Osteocyte (in vitro differentiated cells): ENCODE results near the gene CCNB2. TPM values are rescaled to one million over a fixed set of nuclear protein-coding genes. Genes with fewer than 3 reads are reported as not detected.
"Not testable (repeated sequence)": the region's sequence is repeated elsewhere in the genome, so short reads cannot be mapped to it uniquely, and the experiment has no call there.

Experiments used
- DNase-seq: peaks from one replicate; pipeline ENCODE4 v3.0.0; 2021; ENCODE audit warnings: mixed read lengths; ENCODE audit not compliant: unreplicated experiment; ENCODE audit errors: extremely low spot score
- H3K27ac Mint-ChIP-seq: one replicate; pipeline ENCODE4 v1.8.0; 2021; ENCODE audit warnings: mild to moderate bottlenecking, mixed read lengths; ENCODE audit not compliant: unreplicated experiment
- H3K27me3 Mint-ChIP-seq: one replicate; pipeline ENCODE4 v1.8.0; 2021; ENCODE audit warnings: mixed read lengths; ENCODE audit not compliant: unreplicated experiment
- H3K36me3 Mint-ChIP-seq: one replicate; pipeline ENCODE4 v1.8.0; 2021; ENCODE audit warnings: mixed read lengths; ENCODE audit not compliant: unreplicated experiment
- H3K4me1 Mint-ChIP-seq: one replicate; pipeline ENCODE4 v1.8.0; 2021; ENCODE audit warnings: mixed read lengths; ENCODE audit not compliant: unreplicated experiment
- H3K4me3 Mint-ChIP-seq: one replicate; pipeline ENCODE4 v1.8.0; 2021; ENCODE audit warnings: mild to moderate bottlenecking, moderate library complexity, mixed read lengths; ENCODE audit not compliant: unreplicated experiment
- H3K9me3 Mint-ChIP-seq: one replicate; pipeline ENCODE4 v1.8.0; 2021; ENCODE audit warnings: mixed read lengths; ENCODE audit not compliant: unreplicated experiment
- CTCF ChIP-seq: fragments of 200-600 bp; sonication (generic); IDR thresholded peaks from 2 replicates; pipeline ENCODE4 v1.5.0; 2021; ENCODE audit warnings: antibody characterized with exemption, mild to moderate bottlenecking, moderate library complexity
- total RNA-seq: library from RNA; stranded (reverse); gene quantifications from 2 replicates; pipeline ENCODE4 v1.2.1, GENCODE V29; 2021

Gene CCNB2
- total RNA-seq, 1 donor from 2014 or later = 12.7 TPM

- H3K36me3 Mint-ChIP-seq = peaks cover 14% of the 10 kb centered on the region
Measured at GRCh38 chr15:59116771-59117170, 11.8 kb downstream of the CCNB2 start.

GRCh38 chr15:59119625-59120024 is 14.7 kb downstream of the CCNB2 start:
- Mint-ChIP-seq H3K9me3 (no peaks in the 10 kb centered on the region), H3K27me3 (no peaks in the 10 kb centered on the region), H3K27ac (no peak overlapping the region)

More at GRCh38 chr15:59116771-59117170, 11.8 kb downstream of the CCNB2 start:
- no peaks in the 10 kb centered on the region for H3K27me3 Mint-ChIP-seq
- no peak for TF ChIP-seq CTCF
- no peak overlapping the region for H3K4me3 Mint-ChIP-seq
- H3K9me3 Mint-ChIP-seq = no peaks in the 10 kb centered on the region
- no peak overlapping the region for H3K27ac Mint-ChIP-seq
- H3K4me1 Mint-ChIP-seq = no peaks in the 10 kb centered on the region
- no peak for DNase-seq

GRCh38 chr15:59120937-59121336 is 16.0 kb downstream of the CCNB2 start:
- H3K4me3 Mint-ChIP-seq = no peak overlapping the region

More at GRCh38 chr15:59119625-59120024, 14.7 kb downstream of the CCNB2 start:
- peaks cover 16% of the 10 kb centered on the region for H3K36me3 Mint-ChIP-seq
- no peak overlapping the region for H3K4me3 Mint-ChIP-seq
- H3K4me1 Mint-ChIP-seq = no peaks in the 10 kb centered on the region
- no peak for DNase-seq
- TF ChIP-seq CTCF = no peak

GRCh38 chr15:59124261-59124660 is 19.3 kb downstream of the CCNB2 start:
- no peak overlapping the region for H3K27ac Mint-ChIP-seq

More at GRCh38 chr15:59120937-59121336, 16.0 kb downstream of the CCNB2 start:
- H3K4me1 Mint-ChIP-seq = no peaks in the 10 kb centered on the region
- H3K9me3 Mint-ChIP-seq = no peaks in the 10 kb centered on the region
- TF ChIP-seq CTCF = no peak
- DNase-seq = no peak
- H3K36me3 Mint-ChIP-seq = peaks cover 11% of the 10 kb centered on the region
- no peak overlapping the region for H3K27ac Mint-ChIP-seq
- H3K27me3 Mint-ChIP-seq = no peaks in the 10 kb centered on the region

GRCh38 chr15:59125683-59126082 is 20.7 kb downstream of the CCNB2 start:
- H3K27me3 Mint-ChIP-seq, DNase-seq, H3K27ac Mint-ChIP-seq, H3K4me1 Mint-ChIP-seq, H3K4me3 Mint-ChIP-seq: not testable (repeated sequence)
- peaks cover 29% of the 10 kb centered on the region for H3K9me3 Mint-ChIP-seq
- peaks cover 48% of the 10 kb centered on the region for H3K36me3 Mint-ChIP-seq

More at GRCh38 chr15:59124261-59124660, 19.3 kb downstream of the CCNB2 start:
- Mint-ChIP-seq H3K9me3 (peaks cover 21% of the 10 kb centered on the region), H3K4me1 (no peaks in the 10 kb centered on the region), H3K36me3 (peaks cover 33% of the 10 kb centered on the region), H3K4me3 (no peak overlapping the region), H3K27me3 (no peaks in the 10 kb centered on the region)
- no peak for TF ChIP-seq CTCF
- no peak for DNase-seq

GRCh38 chr15:59127255-59127654 is 22.3 kb downstream of the CCNB2 start:
- H3K27me3 Mint-ChIP-seq, H3K4me1 Mint-ChIP-seq, H3K4me3 Mint-ChIP-seq, DNase-seq, H3K27ac Mint-ChIP-seq: not testable (repeated sequence)
- H3K9me3 Mint-ChIP-seq = peaks cover 29% of the 10 kb centered on the region
- peaks cover 56% of the 10 kb centered on the region for H3K36me3 Mint-ChIP-seq
